ENCODE results near the gene INSC.
A peak's percentile ranks its signal among the peaks of the same experiment; 100 is the strongest.

The INSC gene

GRCh38 chr11:15109602-15110001 is 5.1 kb upstream of the INSC start:
- DNase-seq, result no peak

DNA sequence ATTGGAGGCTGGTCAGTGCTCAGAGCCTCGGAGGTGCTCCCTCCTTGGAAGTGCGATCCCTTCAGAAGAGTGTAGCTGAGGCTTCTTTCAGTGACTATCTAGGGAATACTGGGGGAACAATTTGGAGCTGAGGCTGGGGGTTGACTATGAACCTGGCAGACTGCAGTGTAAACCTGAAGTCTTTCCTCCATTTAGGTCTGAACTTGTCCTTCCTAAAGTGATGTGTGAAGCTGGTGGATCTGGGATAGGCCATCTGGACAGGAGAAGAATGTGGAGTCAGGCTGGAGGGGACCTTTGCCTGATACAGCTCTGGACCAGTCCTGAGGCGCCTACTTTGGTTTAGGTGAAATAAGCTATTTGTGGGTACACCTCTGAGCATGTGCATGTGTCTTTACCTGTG is 3.5 kb upstream of the INSC start:
- DNase-seq, result no peak

DNA sequence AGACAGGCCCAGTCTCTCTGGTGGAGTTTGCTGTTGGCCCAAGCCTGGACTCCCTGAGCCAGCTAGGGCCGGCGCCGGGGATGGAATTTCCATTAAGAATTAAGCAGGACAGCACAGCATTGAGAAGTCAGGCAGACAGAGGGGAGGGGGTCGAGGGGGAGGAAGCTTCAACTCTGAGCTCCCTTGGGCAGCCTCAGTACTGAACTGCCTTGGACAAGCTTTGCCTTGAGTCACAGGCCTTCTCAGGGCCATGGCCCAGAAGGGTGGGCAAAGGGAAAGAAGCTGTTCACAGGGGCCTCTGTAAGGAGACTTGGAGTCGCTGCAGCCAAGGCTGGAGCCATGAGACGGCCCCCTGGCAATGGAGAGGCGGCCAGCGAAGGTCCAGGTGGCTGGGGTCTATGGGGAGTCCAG is 2.6 kb upstream of the INSC start:
- DNase-seq, result no peak

GRCh38 chr11:15113381-15113780 is 1.3 kb upstream of the INSC start:
- DNase-seq, result peak in 2 of 3 donors; percentile 21 to 26

DNA sequence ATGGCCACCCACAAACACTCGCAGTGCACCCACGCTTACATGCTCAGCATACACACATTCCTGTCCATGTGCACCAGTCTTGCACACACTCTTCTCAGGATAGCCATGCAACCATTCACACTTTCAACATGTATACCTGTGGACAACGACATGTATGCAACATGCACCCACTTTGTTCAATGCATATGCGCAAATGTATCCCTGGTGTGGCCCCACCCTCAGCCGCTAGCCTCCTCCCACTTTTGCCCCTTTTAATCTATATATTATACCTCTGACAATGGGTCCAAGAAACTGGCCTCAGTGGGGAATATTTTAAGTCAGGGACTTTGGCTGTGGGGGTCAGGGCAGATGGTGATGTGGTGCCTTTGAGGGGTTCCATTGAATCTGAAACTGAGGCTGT is 963 bp downstream of the INSC start:
- DNase-seq, result no peak

- DNase-seq, result no peak
Measured at GRCh38 chr11:15117751-15118150, 3.0 kb downstream of the INSC start.

GRCh38 chr11:15118431-15118830 is 3.7 kb downstream of the INSC start:
- peak in 1 of 3 donors; percentile 7 for DNase-seq

DNA sequence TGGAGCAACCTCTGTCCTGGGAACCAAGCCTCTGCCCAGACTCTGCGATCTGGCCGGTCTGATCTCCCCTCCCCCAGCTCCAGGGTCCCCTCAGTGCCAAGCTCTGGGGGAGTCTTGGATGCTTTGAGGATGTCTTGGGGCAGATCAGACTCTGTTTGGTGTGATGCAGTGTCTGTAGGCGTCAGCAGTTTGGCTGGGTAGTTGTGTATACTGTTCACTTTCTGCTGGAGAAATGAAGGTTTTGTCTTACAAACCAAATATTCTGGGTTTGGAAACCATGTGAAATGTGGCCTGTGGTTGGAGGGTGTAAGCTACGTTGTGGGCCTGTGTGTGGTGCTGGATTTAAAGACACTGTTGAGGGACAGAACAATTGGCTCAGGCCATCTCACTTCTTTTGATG is 4.6 kb downstream of the INSC start:
- DNase-seq, result no peak

GRCh38 chr11:15119826-15120225 is 5.1 kb downstream of the INSC start:
- DNase-seq, result no peak

- DNase-seq, result no peak
Measured at GRCh38 chr11:15123849-15124248, 9.1 kb downstream of the INSC start.

- DNase-seq, result no peak
Measured at GRCh38 chr11:15124528-15124927, 9.8 kb downstream of the INSC start.

GRCh38 chr11:15127341-15127740 is 12.6 kb downstream of the INSC start:
- no peak for DNase-seq

DNA sequence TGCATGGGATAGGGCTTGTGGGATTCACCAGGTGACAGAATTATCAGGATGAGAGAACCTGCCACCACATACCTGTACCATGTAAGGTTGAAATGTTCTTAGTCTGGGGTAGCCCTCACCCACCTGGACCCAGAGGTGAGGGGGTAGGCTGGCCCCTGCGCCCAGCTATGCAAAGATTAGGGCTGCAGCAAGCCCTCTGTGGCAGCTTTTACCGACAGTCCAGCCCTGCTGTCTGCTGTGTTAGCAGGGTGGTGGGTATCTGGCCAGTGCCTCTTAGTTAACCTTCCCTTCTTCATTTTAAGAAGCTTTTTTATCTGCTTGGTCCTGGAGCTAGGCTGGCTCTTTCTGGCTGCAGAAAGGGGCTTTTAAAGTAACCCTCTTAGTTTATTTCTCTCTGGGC is 13.9 kb downstream of the INSC start:
- DNase-seq, result no peak

DNA sequence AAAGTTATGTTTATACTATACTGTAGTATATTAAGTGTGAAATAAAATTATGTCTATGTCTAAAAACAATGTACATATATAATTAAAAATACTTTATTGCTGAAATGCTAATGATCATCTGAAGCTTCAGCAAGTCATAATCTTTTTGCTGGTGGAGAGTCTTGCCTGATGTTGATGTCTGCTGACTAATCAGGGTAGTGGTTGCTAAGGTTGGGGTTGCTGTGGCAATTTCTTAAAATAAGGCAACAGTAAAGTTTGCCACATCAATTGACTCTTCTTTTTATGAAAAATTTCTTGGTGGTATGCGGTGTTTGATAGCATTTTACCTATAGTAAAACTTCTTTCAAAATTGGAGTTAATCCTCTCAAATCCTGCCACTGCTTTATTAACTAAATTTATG is 21.4 kb downstream of the INSC start:
- no peak for DNase-seq

DNA sequence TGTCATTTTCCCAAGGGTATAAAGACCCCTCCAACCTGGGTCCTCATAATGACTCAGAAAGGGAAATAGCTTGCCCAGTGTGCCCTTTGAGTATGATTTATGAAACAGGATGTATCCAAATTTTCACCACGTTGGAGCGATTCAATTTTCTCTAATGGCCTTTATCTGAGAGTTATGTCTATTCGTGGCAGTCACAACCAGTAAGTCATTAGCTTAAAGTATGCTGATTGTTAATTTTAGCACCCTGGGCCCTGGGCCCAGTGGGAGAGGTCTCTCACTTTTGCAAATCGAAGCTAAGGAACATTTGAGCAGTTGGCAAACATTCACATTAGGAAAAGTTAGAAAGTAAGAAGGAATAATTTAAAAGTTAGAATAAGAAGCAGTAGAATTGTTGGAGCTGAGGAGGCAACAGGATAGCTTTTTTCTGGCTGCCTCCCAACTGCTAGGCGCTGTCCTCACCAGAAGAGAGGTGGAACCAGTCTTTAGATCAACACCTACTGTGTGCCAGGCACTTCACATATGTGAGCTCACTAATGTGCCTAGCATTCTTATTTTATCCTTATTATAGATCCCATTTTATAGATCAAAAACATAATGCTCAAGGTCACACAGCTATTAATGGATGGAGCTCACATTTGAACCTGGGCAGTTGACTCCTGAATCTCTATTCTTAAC is 24.5 kb downstream of the INSC start:
- no peak for DNase-seq

GRCh38 chr11:15139958-15140659 is 25.4 kb downstream of the INSC start:
- no peak for DNase-seq

DNA sequence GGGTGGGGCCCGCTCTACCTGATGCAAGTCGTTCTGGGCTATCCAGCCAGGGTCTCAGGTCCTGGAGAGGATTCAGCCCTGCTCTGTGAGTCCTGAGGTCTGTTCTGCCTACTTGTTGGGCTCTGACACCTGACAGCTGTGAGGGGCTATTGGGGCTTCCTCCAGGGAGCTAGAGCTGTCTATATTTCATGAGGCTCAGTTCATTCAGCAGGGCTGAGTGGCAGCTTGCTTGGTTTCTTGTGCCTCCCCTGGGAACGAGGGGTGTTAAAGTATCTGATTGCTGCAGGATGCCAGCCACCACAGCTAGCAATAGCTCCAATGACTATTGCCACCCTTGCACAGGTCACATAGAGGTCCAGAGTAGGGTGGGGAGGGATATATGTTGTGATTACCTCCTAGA is 26.7 kb downstream of the INSC start:
- no peak for DNase-seq

GRCh38 chr11:15142838-15143237 is 28.1 kb downstream of the INSC start:
- no peak for DNase-seq

DNA sequence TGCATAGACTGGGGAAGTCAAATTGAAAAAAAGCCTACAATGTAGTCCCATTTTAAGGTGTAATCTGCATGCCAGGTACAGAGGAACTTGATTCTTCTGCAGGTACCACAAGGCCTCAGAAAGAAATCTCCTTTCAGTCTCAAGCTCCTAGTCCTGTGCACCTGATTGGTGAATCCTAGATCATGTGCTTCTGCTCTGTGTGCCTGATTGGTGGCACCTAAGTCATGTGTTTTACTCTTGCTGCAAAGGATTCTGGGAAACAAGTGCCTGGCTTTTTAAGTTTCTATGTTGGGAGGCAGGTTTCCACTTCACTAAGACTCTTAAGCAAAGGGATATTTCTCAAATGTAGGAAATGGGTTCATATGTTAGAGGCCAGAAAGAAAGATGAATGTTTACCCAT is 29.1 kb downstream of the INSC start:
- no peak for DNase-seq

DNA sequence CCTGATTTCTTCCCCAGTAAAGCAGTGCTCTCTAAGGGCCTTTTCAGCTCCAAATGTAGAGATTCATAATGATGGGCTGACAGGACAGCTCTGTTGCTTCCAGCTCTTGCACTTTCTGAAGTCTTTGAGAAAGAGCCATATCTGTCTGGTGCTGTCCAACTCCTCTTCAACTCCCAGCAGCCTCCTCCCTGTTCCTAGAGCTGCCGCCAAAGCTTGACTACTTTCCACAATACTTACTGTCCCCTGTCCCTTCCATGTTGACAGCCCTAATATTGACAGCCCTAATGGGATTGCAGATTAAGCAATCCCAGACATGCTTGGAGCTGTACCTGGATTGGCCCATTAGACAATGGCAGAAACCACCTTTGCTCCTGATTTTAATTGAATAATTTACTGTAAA is 29.6 kb downstream of the INSC start:
- no peak for DNase-seq

DNA sequence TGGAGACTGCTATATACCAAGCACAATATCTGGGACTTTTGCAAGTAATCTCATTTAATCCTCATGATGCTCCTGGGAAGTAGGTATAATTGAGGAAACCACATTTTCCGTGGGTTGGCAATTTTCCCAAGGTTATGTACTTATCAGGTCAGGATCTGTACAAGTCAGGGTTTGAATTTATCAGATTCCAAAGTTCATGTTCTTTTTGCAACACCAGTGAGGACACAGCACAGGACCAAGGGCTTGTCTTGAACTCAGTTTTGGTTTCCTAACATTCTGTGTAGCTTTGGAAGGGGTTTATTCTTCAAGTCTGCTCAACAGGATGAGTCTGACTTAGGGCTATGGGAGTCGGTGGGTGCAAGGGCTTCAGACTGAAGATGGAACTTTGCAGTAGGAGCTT is 30.4 kb downstream of the INSC start:
- no peak for DNase-seq

- DNase-seq, result peak in 2 of 3 donors; percentile 9 to 21
Measured at GRCh38 chr11:15145615-15146014, 30.9 kb downstream of the INSC start.

- DNase-seq, result no peak
Measured at GRCh38 chr11:15146271-15147003, 31.7 kb downstream of the INSC start.

- no peak for DNase-seq
Measured at GRCh38 chr11:15148169-15148568, 33.4 kb downstream of the INSC start.

Measured in suppressor macrophage treated with lipopolysaccharide for 1 hour (primary cell).